Subcutaneous abdominal adipose tissue (tissue), 5 donors: ENCODE results near the gene SLC4A8.

ENCODE experiments used
- H3K27ac ChIP-seq: one replicate; pipeline ENCODE4 v1.7.0; 2013; ENCODE audit warnings: low read depth, mild to moderate bottlenecking, inconsistent platforms, low read length, moderate library complexity
- H3K27me3 ChIP-seq, 5 donors: one replicate each; pipeline ENCODE4 v1.7.0; 2013; ENCODE audit warnings: low read length in 5 of 5, inconsistent platforms in 1 of 5; ENCODE audit not compliant: control insufficient read depth in 5 of 5, insufficient read depth in 4 of 5
- H3K36me3 ChIP-seq, 5 donors: one replicate each; pipeline ENCODE4 v1.7.0; 2013; ENCODE audit warnings: low read length in 5 of 5; ENCODE audit not compliant: control insufficient read depth in 5 of 5, insufficient read depth in 5 of 5
- H3K4me1 ChIP-seq, 5 donors: one replicate each; pipeline ENCODE4 v1.7.0; 2013; ENCODE audit warnings: low read length in 5 of 5, mild to moderate bottlenecking in 3 of 5, moderate library complexity in 1 of 5; ENCODE audit not compliant: control insufficient read depth in 5 of 5, insufficient read depth in 5 of 5
- H3K4me3 ChIP-seq, 5 donors: one replicate each; pipeline ENCODE4 v1.7.0; 2013; ENCODE audit warnings: low read length in 5 of 5, low read depth in 1 of 5
- H3K9ac ChIP-seq, 5 donors: one replicate each; pipeline ENCODE4 v1.7.0; 2013; ENCODE audit warnings: low read length in 5 of 5, mild to moderate bottlenecking in 4 of 5, moderate library complexity in 3 of 5
- H3K9me3 ChIP-seq, 5 donors: one replicate each; pipeline ENCODE4 v1.7.0; 2013; ENCODE audit warnings: low read length in 5 of 5; ENCODE audit not compliant: control insufficient read depth in 5 of 5
- donor health status: healthy.
- donor health status: healthy.
- donor health status: healthy.
- donor health status: healthy.
- donor health status: healthy.

The SLC4A8 gene

DNA sequence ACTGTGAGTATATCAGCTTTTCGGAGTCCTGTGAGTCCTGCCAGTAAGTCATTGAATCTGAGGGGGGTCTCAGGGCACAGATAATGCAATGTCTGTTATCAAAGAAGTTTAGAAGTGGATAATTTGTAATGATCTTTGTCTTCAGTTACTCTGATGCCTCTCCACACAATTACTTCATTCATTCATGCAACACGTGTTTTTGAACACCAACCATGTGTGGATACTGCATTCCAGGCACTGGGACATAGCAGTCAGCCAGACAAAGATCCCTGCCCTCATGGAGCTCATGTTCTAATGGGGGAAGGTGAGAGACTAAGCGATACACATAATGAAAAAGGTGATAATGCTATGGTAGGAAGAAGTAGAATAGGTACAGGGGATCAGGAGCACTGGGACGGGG is 105.6 kb downstream of the SLC4A8 start:
- Histone ChIP-seq H3K9ac (no peak overlapping the region), H3K36me3 (no peaks in the 10 kb centered on the region), H3K9me3 (no peaks in the 10 kb centered on the region), H3K4me3 (no peak overlapping the region), H3K27ac (no peak overlapping the region), H3K4me1 (peaks cover 0 to 3% (median 0%) of the 10 kb centered on the region in 5 donors), H3K27me3 (peaks cover 0 to 12% (median 7%) of the 10 kb centered on the region in 5 donors)

- no peak overlapping the region for H3K9ac ChIP-seq
Observed at GRCh38 chr12:51531284-51531977, 106.8 kb downstream of the SLC4A8 start.

GRCh38 chr12:51531978-51532497 is 107.4 kb downstream of the SLC4A8 start:
- Histone ChIP-seq H3K27me3 (peaks cover 2 to 16% (median 12%) of the 10 kb centered on the region in 5 donors), H3K4me1 (peaks cover 0 to 3% (median 0%) of the 10 kb centered on the region in 5 donors), H3K9ac (no peak overlapping the region), H3K27ac (no peak overlapping the region), H3K9me3 (no peaks in the 10 kb centered on the region), H3K4me3 (no peak overlapping the region), H3K36me3 (no peaks in the 10 kb centered on the region)

More at GRCh38 chr12:51531284-51531977, 106.8 kb downstream of the SLC4A8 start:
- no peak overlapping the region for H3K4me3 ChIP-seq
- peaks cover 0 to 3% (median 0%) of the 10 kb centered on the region in 5 donors for H3K4me1 ChIP-seq
- no peaks in the 10 kb centered on the region for H3K9me3 ChIP-seq
- H3K36me3 ChIP-seq: no peaks in the 10 kb centered on the region
- H3K27me3 ChIP-seq: peaks cover 0 to 16% (median 10%) of the 10 kb centered on the region in 5 donors
- no peak overlapping the region for H3K27ac ChIP-seq

DNA sequence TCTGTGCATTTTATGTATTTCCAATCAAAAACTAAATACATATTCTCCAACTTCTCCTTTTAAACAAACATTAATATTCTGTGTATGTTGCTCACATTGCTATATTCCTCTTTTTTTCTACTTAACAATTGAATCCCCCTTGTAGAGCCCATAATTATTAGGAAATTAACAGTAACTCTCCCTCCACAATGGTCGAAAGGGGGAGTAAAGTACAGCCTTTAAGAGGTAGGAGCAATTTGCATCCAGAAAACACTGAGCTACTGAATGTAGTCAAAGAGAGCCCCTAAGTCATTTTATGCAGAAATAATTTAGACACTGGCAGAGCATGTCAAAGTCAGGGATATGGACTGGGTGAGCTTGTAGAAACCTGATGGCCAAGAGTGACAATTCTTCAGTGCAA is 109.2 kb downstream of the SLC4A8 start:
- no peak overlapping the region for H3K9ac ChIP-seq
- H3K4me1 ChIP-seq: peaks cover 0 to 3% (median 0%) of the 10 kb centered on the region in 5 donors
- peaks cover 6 to 20% (median 18%) of the 10 kb centered on the region in 5 donors for H3K27me3 ChIP-seq
- H3K36me3 ChIP-seq: no peaks in the 10 kb centered on the region
- no peaks in the 10 kb centered on the region for H3K9me3 ChIP-seq
- no peak overlapping the region for H3K4me3 ChIP-seq
- H3K27ac ChIP-seq: no peak overlapping the region

DNA sequence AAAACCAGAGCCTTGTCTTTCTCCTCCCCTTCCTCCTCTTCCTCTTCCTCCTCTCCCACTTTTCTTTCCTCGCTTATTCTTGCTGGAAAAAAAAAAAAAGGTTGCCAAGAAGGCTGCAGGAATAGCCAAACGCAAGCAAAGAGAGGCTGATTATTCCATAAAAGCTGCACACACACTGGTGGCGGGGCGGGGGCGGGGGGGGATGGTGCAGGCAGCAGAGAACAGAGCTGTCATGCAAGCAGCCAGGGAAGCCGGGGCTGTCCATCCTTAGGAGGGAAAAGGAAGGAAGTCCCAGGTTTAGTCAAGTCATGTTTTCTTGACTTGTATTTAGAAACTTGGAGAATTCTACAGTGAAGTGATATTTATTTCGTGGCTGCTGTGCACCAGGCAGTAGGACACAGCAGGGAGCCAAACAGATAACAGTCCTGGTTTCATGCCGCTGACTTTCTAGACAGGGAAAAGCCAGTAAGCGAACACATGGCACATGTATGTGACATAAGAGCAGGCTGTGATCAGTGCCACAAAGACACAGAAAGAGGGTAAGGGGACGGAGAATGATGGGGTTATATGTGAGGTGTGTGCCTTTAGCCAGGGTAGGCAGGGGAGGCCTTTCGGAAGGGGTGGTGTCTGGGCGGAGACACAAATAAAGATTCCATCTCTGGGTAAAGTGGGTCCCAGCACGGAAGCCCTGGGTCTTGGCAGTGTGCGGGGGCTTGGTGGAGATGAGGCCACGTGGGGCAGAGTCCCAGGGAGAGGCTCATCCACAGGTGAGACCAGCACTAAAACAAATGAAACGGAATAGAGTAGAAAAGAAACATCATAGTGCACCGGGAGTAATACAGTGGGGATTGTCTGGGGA is 109.8 kb downstream of the SLC4A8 start:
- no peaks in the 10 kb centered on the region for H3K36me3 ChIP-seq
- no peak overlapping the region for H3K9ac ChIP-seq
- no peaks in the 10 kb centered on the region for H3K9me3 ChIP-seq
- no peak overlapping the region for H3K4me3 ChIP-seq
- peaks cover 6 to 20% (median 18%) of the 10 kb centered on the region in 5 donors for H3K27me3 ChIP-seq
- no peak overlapping the region for H3K27ac ChIP-seq
- peaks cover 0 to 3% (median 0%) of the 10 kb centered on the region in 5 donors for H3K4me1 ChIP-seq

- H3K4me1 ChIP-seq: peaks cover 0 to 3% (median 0%) of the 10 kb centered on the region in 5 donors
Observed at GRCh38 chr12:51536159-51536558, 111.5 kb downstream of the SLC4A8 start.

DNA sequence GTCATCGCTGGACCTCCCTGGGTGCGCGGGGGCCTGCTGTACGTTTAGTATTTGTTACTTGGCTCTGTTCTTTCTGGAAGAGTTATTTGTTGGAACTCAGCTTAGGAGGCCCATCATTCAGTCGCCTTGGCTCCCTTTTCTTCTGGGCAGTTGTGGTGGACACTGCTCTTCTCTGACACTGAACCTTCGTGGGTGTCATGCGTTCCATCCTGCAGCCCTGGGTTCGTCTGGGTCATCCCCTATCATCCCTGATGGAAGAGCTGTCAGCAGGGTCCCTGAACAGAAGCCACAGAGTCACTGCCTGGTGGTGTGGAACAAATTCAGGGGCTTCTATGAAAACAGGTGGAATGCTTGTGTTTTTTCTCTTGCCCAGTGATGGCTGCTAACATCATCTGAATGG is 113.5 kb downstream of the SLC4A8 start:
- Histone ChIP-seq H3K36me3 (no peaks in the 10 kb centered on the region), H3K27ac (no peak overlapping the region), H3K9ac (no peak overlapping the region), H3K4me1 (no peaks in the 10 kb centered on the region), H3K9me3 (no peaks in the 10 kb centered on the region), H3K4me3 (no peak overlapping the region), H3K27me3 (peaks cover 6 to 16% (median 8%) of the 10 kb centered on the region in 5 donors)

More at GRCh38 chr12:51536159-51536558, 111.5 kb downstream of the SLC4A8 start:
- Histone ChIP-seq H3K27me3 (peaks cover 6 to 18% (median 12%) of the 10 kb centered on the region in 5 donors), H3K4me3 (no peak overlapping the region), H3K36me3 (no peaks in the 10 kb centered on the region), H3K9ac (no peak overlapping the region), H3K9me3 (no peaks in the 10 kb centered on the region), H3K27ac (no peak overlapping the region)

DNA sequence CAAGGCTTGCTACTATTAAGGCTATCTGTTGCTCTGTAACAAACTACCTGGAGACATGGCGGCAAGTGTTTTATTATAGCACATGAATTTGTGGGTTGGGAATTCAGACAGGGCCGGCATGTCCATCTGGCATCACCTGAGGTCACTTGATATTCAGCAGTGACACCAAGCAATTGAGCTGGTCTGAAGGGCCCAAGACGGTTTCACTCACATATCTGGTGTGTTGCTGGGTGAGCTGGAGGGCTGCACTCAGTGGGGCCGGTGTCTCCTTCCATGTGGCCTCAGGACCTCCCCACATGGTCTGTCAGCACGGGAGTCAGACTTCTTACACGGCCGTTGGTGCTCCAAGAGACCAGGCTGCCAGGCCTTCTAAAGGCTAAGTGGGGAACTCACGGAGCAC is 114.0 kb downstream of the SLC4A8 start:
- Histone ChIP-seq H3K9ac (no peak overlapping the region), H3K36me3 (no peaks in the 10 kb centered on the region), H3K4me3 (no peak overlapping the region), H3K27ac (no peak overlapping the region), H3K27me3 (peaks cover 6 to 16% (median 8%) of the 10 kb centered on the region in 5 donors), H3K4me1 (no peaks in the 10 kb centered on the region), H3K9me3 (no peaks in the 10 kb centered on the region)

DNA sequence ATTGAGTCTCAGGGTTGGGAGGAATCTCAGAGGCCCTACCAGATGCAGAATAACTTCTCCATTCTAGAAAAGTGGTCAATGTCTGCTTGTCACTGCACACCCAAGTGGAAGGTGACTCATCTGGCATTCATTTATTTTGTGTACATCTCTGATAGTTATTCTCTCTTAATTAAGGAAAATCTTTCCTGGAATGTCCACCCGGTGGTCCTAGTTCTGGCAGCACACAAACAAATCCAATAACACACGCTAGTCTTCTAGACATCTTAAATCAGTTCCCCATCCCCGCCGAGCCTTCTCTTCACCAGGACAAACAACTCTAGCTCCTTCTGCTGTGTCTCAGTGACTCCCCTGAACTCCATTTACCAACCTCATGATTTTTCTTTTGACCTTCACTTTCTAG is 116.4 kb downstream of the SLC4A8 start:
- Histone ChIP-seq H3K9me3 (no peaks in the 10 kb centered on the region), H3K4me1 (no peaks in the 10 kb centered on the region), H3K36me3 (no peaks in the 10 kb centered on the region), H3K4me3 (no peak overlapping the region), H3K27me3 (peaks cover 5 to 11% (median 6%) of the 10 kb centered on the region in 5 donors), H3K9ac (no peak overlapping the region), H3K27ac (no peak overlapping the region)

GRCh38 chr12:51546097-51546496 is 121.5 kb downstream of the SLC4A8 start:
- no peak overlapping the region for H3K4me3 ChIP-seq

More at GRCh38 chr12:51546097-51546496, 121.5 kb downstream of the SLC4A8 start:
- no peak overlapping the region for H3K9ac ChIP-seq
- no peaks in the 10 kb centered on the region for H3K9me3 ChIP-seq
- no peaks in the 10 kb centered on the region for H3K4me1 ChIP-seq
- H3K27ac ChIP-seq: no peak overlapping the region
- peaks cover 0 to 7% (median 3%) of the 10 kb centered on the region in 5 donors for H3K27me3 ChIP-seq
- H3K36me3 ChIP-seq: no peaks in the 10 kb centered on the region
